ENCODE data around the gene ADK. TPM values are rescaled to one million over a fixed set of nuclear protein-coding genes. Genes with fewer than 3 reads are reported as not detected.

Gene ADK
- total and polyA plus RNA-seq, 2 of the 4 experiments (the other 2 are of a cell fraction): 30.6 to 40.9 TPM

DNA sequence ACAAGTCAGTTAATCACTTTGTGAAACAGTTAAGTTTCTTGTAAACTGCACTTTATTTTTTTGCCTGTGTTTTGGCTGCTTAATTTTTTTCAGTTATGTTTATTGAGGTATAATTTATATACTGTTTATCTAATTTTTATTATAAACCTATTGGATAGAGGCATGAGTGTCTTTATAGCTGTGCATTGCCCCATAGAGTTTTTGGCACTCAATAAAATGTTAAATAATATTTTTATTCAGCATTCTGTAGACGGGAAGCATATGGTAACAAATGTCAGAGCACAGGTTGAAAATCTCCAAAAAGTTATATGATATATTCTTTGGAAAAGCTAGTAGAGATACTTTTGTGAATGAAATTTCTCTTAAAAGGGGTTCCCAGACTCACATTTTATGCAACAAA, 431.5 kb downstream of the ADK start:
- in situ Hi-C loops (cut with MboI; ENCODE audit: low sequenced_read_pairs): no loop called here
- H3K27me3 ChIP-seq (ENCODE audit: control insufficient read depth, insufficient read depth, low read length): no peaks in the 10 kb centered on the region
- ChIA-PET POLR2A (ENCODE audit: unreplicated experiment) (interaction anchor here (0.5 kb wide), 1 partner anchor 244 kb away, joined by 6 read pairs; no protein-coding TSS in a partner anchor), CTCF (no interaction called here)
- ATAC-seq (ENCODE audit: low read depth) (no peak), DNase-seq (no peak)
- H3K27ac ChIP-seq (ENCODE audit: insufficient read depth, low read length): no peak overlapping the region
- intact Hi-C loops (cut with micrococcal nuclease): no loop called here
- dilution Hi-C loops (cut with HindIII; ENCODE audit: low sequenced_read_pairs, unreplicated experiment): no loop called here
- no peak overlapping the region for H4K8ac ChIP-seq (ENCODE audit: low read depth in 2 of 2, low read length in 2 of 2)
- H4K20me1 ChIP-seq (ENCODE audit: insufficient read depth, low read length): no peaks in the 10 kb centered on the region
- no peak overlapping the region for H2BK20ac ChIP-seq (ENCODE audit: low read depth, low read length)
- no peaks in the 10 kb centered on the region for H3K9me3 ChIP-seq (ENCODE audit: control insufficient read depth, insufficient read depth, low read length)
- H3K79me1 ChIP-seq (ENCODE audit: low read depth in 1 of 2, low read length in 2 of 2): no peaks in the 10 kb centered on the region
- no peak overlapping the region for H3K23ac ChIP-seq (ENCODE audit: low read depth, low read length)
- H3K9ac ChIP-seq (ENCODE audit: low read depth, low read length): no peak overlapping the region
- no peak overlapping the region for H3K4me2 ChIP-seq (ENCODE audit: low read depth, low read length)
- peaks cover 6% of the 10 kb centered on the region for H3K4me1 ChIP-seq (ENCODE audit: control insufficient read depth, insufficient read depth, low read length)
- TF ChIP-seq, protein P1, sequence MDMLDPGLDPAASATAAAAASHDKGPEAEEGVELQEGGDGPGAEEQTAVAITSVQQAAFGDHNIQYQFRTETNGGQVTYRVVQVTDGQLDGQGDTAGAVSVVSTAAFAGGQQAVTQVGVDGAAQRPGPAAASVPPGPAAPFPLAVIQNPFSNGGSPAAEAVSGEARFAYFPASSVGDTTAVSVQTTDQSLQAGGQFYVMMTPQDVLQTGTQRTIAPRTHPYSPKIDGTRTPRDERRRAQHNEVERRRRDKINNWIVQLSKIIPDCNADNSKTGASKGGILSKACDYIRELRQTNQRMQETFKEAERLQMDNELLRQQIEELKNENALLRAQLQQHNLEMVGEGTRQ (IDR thresholded peaks at IDR 0.05; ENCODE audit: low read depth, low read length): no peak
- no peak for TF ChIP-seq CEBPB (IDR thresholded peaks at IDR 0.05; ENCODE audit: low read depth, low read length)
- no peak for TF ChIP-seq NFE2L2 (IDR thresholded peaks at IDR 0.05; ENCODE audit: low read depth, low read length)
- TF ChIP-seq, protein P2, sequence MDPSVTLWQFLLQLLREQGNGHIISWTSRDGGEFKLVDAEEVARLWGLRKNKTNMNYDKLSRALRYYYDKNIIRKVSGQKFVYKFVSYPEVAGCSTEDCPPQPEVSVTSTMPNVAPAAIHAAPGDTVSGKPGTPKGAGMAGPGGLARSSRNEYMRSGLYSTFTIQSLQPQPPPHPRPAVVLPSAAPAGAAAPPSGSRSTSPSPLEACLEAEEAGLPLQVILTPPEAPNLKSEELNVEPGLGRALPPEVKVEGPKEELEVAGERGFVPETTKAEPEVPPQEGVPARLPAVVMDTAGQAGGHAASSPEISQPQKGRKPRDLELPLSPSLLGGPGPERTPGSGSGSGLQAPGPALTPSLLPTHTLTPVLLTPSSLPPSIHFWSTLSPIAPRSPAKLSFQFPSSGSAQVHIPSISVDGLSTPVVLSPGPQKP (IDR thresholded peaks at IDR 0.05; ENCODE audit: borderline replicate concordance, low read depth, low read length): no peak
- no peak for TF ChIP-seq BHLHE40 (IDR thresholded peaks at IDR 0.05; ENCODE audit: low read depth, low read length)
- TF ChIP-seq CHD1 (IDR thresholded peaks at IDR 0.05; ENCODE audit: low read depth, low read length): no peak
- TF ChIP-seq SMC3 (IDR thresholded peaks at IDR 0.05; ENCODE audit: low read depth, low read length): no peak
- no peak for TF ChIP-seq MAFK (IDR thresholded peaks at IDR 0.05; ENCODE audit: low read depth, low read length)
- TF ChIP-seq RCOR1 (IDR thresholded peaks at IDR 0.05; ENCODE audit: insufficient replicate concordance, low read length): no peak
- no peak for TF ChIP-seq MAZ (IDR thresholded peaks at IDR 0.05; ENCODE audit: borderline replicate concordance, low read depth, low read length)
- no peak for TF ChIP-seq POLR2A (IDR thresholded peaks at IDR 0.05; ENCODE audit: low read depth, low read length)
- no peak for TF ChIP-seq RAD21 (IDR thresholded peaks at IDR 0.05; ENCODE audit: low read length)
- no peak for TF ChIP-seq MXI1 (IDR thresholded peaks at IDR 0.05; ENCODE audit: borderline replicate concordance, low read depth, low read length)
- TF ChIP-seq, protein P3, sequence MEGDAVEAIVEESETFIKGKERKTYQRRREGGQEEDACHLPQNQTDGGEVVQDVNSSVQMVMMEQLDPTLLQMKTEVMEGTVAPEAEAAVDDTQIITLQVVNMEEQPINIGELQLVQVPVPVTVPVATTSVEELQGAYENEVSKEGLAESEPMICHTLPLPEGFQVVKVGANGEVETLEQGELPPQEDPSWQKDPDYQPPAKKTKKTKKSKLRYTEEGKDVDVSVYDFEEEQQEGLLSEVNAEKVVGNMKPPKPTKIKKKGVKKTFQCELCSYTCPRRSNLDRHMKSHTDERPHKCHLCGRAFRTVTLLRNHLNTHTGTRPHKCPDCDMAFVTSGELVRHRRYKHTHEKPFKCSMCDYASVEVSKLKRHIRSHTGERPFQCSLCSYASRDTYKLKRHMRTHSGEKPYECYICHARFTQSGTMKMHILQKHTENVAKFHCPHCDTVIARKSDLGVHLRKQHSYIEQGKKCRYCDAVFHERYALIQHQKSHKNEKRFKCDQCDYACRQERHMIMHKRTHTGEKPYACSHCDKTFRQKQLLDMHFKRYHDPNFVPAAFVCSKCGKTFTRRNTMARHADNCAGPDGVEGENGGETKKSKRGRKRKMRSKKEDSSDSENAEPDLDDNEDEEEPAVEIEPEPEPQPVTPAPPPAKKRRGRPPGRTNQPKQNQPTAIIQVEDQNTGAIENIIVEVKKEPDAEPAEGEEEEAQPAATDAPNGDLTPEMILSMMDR (conservative IDR thresholded peaks at IDR 0.05; ENCODE audit: low read depth, low read length): no peak
- H3K4me3 ChIP-seq (ENCODE audit: insufficient read depth, low read depth, low read length): no peak overlapping the region
- H4K91ac ChIP-seq (ENCODE audit: insufficient read depth, low read depth, low read length): no peak overlapping the region
- no peak overlapping the region for H2AK5ac ChIP-seq (ENCODE audit: low read depth, low read length)
- no peak overlapping the region for H2BK15ac ChIP-seq (ENCODE audit: low read depth, low read length)
- H3K4ac ChIP-seq (ENCODE audit: low read depth, low read length): no peak overlapping the region
- no peak overlapping the region for H3K14ac ChIP-seq (replicated peaks; ENCODE audit: low read depth, low read length)
- no peak overlapping the region for H3K18ac ChIP-seq (ENCODE audit: low read depth, low read length)
- no peak overlapping the region for H3K56ac ChIP-seq (ENCODE audit: extremely low read depth, insufficient read depth, low read length)
- no CpG with 5 or more reads among the region's 1 CpG for WGBS, 2 experiments (ENCODE audit: extremely low coverage in 2 of 2, insufficient read length in 1 of 2)
- H3K36me3 ChIP-seq (ENCODE audit: control insufficient read depth, insufficient read depth, low read length): no peaks in the 10 kb centered on the region
- H4K5ac ChIP-seq (ENCODE audit: low read depth, low read length): no peak overlapping the region
- no peak overlapping the region for H2AFZ ChIP-seq (replicated peaks; ENCODE audit: low read length, poor library complexity)
- H3K9me1 ChIP-seq (ENCODE audit: insufficient read depth, low read length): peaks cover 3% of the 10 kb centered on the region; the same call in 1 of the 2 replicates
- no TSS peak for BruUV-seq (replicated peaks)
- H2BK120ac ChIP-seq (ENCODE audit: low read depth, low read length): no peak overlapping the region
- H2BK5ac ChIP-seq (ENCODE audit: low read depth, low read length, poor library complexity, severe bottlenecking): no peak overlapping the region
- H2AK9ac ChIP-seq (replicated peaks; ENCODE audit: low read depth, low read length, poor library complexity): no peak overlapping the region

All from IMR-90 (cell line).